ENCODE data around the gene TBC1D24.
A peak's percentile ranks its signal among the peaks of the same experiment; 100 is the strongest.

Gene TBC1D24

DNA sequence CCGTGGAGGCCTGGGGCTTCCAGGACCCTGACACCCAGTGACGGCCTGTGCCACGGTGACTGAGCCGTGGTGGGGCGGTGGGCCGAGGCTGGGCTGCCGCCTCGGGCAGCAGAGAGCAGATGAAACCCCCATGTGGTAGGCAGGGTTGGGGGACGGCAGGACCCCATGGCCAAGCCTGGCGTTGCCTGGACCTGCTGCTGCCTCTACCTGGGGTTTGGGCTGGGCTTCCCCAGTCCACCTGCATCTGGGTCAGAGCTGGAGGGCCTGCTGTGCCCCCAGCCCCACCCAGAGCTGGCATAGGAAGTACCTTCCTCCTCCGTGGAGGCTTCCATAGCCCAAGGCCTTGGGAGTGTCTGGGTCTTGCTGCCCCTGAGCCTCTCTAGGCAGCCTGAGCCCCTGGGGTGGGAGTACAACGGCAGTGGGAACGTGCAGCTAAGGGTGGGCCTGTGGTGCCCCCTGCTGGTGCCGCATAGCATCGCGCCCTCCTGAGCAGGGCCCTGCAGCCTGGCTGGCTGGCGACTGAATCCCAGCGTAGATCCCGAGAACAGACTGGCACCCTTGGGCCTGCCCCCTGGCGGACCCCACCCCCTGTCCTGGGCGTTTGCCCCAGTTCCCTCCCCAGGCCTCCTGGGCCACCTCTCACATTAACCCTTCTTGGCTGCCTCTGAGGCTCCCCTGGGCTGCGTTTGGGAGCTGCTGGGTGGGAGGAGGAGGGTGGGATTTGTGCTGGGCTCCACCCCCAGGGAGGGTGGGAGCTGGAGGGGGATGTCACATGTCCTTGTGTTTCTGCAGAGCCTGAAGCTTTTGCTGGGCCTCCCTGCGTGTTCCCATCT lies 26.2 kb downstream of the TBC1D24 start:
- TF ChIP-seq, protein P1, sequence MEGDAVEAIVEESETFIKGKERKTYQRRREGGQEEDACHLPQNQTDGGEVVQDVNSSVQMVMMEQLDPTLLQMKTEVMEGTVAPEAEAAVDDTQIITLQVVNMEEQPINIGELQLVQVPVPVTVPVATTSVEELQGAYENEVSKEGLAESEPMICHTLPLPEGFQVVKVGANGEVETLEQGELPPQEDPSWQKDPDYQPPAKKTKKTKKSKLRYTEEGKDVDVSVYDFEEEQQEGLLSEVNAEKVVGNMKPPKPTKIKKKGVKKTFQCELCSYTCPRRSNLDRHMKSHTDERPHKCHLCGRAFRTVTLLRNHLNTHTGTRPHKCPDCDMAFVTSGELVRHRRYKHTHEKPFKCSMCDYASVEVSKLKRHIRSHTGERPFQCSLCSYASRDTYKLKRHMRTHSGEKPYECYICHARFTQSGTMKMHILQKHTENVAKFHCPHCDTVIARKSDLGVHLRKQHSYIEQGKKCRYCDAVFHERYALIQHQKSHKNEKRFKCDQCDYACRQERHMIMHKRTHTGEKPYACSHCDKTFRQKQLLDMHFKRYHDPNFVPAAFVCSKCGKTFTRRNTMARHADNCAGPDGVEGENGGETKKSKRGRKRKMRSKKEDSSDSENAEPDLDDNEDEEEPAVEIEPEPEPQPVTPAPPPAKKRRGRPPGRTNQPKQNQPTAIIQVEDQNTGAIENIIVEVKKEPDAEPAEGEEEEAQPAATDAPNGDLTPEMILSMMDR (conservative IDR thresholded peaks at IDR 0.05): peak; percentile 96
- no peak for TF ChIP-seq ZFX (IDR thresholded peaks at IDR 0.05)

DNA sequence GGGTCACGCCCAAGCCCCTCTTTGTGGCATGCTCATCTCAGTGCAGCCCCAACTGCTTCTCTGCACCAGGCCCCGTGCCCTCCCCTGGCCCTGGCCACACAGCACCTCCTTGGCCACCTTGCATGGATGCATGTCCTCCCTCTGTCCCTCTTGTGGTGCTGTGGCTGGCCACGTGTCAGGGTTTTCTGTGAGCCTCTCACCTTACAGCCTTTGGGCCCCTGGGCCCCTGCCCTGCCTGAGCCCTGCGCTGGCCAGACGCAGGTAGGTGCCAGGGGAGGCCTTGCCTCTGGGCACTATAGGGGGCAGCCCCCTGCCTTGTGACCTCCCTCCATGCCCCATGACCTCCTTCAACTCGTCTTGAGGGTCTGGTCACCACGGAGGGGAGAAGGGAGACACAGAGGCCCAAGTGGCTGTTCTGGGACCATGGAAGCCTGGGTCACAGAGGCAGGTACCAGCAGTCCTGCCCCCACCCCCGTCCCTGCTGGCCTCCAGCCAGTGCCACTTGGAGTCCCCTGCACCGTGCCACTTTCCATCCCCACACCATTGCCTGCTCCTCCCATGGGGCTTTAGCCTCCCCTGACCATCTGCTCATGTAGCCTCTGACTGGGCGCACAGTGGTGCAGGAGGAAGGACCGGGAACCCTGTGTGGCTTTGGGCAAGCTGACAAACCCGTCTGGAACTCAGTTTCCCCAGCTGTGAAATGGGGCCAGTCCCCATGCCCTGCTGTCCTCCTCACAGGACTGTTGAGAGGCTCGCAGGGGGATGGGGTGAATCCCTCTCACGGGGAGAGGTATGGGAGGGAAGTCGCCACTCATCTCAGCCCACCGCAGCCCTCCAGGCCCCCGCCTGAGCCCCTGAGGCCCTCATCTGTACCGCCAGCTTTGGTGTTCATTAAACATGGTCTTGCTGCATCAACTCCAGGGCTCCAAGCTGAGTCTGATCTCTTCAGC lies 27.3 kb downstream of the TBC1D24 start:
- TF ChIP-seq, protein P1 (conservative IDR thresholded peaks at IDR 0.05): no peak
- no peak for TF ChIP-seq ZFX (IDR thresholded peaks at IDR 0.05)
- peak overlapping the region; percentile 15 for H3K27ac ChIP-seq

More for the DNA sequence above, 26.2 kb downstream of the TBC1D24 start:
- peak overlapping the region; percentile 15; the same call in 1 of the 2 replicates for H3K27ac ChIP-seq

DNA sequence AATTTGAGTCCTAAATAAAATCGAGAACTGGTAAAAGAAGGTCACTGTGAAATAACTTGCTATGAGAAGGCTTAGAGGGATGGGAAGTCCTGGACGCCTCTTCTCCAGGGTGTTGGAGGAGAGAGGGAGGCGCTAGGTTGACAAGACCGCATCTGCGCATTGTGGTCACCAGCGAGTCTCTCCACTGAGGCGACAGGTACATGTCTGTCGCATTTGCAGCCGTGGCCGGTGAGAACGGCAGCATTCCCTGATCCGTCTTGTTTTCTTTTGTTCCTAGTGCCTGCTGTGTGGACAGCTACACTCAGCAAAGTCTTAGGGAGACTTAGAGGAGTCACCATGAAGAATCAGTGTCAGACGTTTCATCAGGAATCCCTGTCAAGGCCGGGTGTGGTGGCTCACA lies 30.8 kb downstream of the TBC1D24 start:
- TF ChIP-seq, protein P1 (conservative IDR thresholded peaks at IDR 0.05): no peak
- TF ChIP-seq ZFX (IDR thresholded peaks at IDR 0.05): no peak
- H3K27ac ChIP-seq: no peak overlapping the region

DNA sequence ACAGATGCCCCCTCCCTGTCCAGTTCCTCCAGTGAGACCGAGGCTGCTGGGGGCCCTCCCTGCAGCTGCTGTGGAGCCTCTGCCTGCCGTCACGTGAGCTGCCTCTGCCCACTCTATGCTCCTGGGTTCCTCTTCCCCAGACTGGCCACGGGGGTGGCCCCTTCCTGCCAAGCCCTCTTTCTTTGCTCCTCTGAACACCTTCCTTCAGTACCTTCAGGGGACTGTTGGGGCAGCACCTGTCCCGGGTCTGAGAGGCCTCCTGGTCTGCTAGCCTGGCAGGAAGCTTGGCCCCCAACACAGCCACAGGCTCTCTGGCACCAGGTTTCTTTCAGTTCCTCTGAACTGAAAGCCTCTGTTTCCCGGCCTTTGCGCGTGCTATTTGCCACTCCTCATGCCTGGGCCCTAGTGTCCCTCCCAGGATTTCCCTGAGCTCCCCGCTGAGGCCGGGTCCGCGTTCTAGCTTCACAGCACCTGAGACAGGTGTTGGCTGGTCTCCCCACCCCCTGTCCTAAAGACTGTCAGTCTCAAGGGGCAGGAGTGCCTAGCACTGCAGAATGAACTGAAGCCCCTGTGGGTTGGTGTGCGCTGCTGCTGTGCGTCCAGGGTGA lies 32.2 kb downstream of the TBC1D24 start:
- no peak overlapping the region for H3K27ac ChIP-seq
- TF ChIP-seq, protein P1 (conservative IDR thresholded peaks at IDR 0.05): no peak
- no peak for TF ChIP-seq ZFX (IDR thresholded peaks at IDR 0.05)

DNA sequence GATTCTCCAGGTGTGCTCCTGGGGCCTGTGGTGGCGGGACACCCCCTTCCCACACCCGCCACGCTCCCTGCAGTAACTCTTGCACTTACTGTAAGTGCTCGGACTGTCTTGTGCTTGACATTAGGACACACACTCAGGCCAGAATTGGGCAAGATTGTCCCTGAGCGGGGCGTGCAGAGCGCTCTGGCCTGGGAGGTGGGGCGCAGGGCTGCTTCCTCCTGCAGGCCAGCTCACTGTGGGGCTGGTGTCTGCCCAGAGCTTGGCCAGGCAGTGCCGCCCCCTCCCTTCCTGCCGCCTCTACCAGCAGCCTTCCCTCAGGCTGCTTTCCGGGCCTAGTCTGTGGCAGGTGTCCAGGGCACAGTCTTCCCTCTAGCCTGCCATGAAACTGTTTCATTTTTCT lies 32.7 kb downstream of the TBC1D24 start:
- no peak for TF ChIP-seq ZFX (IDR thresholded peaks at IDR 0.05)
- TF ChIP-seq, protein P1 (conservative IDR thresholded peaks at IDR 0.05): no peak
- no peak overlapping the region for H3K27ac ChIP-seq

DNA sequence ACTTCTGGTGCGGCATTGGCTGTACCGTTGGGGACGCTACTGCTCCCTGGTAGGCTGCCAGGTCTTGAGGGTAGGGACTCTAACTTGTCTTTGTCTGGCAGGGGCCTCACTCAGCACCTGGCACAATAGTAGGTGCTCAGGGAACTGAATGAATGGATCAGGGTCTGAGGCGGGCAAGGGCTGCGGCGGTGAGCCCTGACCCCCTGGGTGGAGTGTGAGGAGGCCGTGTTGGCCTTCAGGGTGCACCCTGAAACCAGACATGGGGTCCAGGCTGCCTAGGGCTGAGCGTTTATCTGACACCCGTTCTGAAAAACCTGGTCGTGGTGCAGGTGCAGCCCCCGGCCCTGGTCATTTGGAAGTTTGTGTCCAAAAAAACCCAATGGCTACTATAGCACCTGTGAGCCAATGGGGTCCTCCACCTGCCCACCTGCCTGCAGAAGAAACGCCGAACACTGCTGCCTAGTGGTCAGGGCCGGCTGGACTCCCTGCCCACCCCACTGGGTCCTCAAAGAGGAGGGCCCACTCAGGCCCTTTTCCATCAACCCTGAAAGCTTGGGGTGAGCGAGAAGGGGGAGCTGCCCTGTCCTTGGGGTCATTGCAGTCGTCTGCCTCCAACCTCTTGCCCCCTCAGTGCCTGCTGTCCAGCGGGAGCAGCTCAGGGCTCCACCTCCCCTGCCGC lies 33.9 kb downstream of the TBC1D24 start:
- no peak overlapping the region for H3K27ac ChIP-seq
- no peak for TF ChIP-seq ZFX (IDR thresholded peaks at IDR 0.05)
- TF ChIP-seq, protein P1 (conservative IDR thresholded peaks at IDR 0.05): no peak

Measured in C4-2B (cell line).